Measurements from ENCODE around the gene AMACR. TPM values are rescaled to one million over a fixed set of nuclear protein-coding genes. Genes with fewer than 3 reads are reported as not detected.

The AMACR gene
- total and polyA plus RNA-seq, 2 of the 8 experiments (the other 6 are each of a cell fraction or from before 2014, with no cell fraction given): 9.1 to 12.6 TPM

GRCh38 chr5:33978306-33978705, 29.5 kb downstream of the AMACR start (continued):
- TF ChIP-seq CHD7 (IDR thresholded peaks at IDR 0.05; ENCODE audit: insufficient replicate concordance, low read length): peak; percentile 60
- no peak for TF ChIP-seq SIX5 (IDR thresholded peaks at IDR 0.05; ENCODE audit: low read depth, low read length)

Measured in H1 (cell line).